Amniotic epithelial cell (primary cell): ENCODE measurements around the gene CD300LG.
"Not testable (repeated sequence)": the region's sequence is repeated elsewhere in the genome, so short reads cannot be mapped to it uniquely, and the experiment has no call there.

Experiments used
- DNase-seq: peaks from one replicate; pipeline ENCODE4 v3.0.0-alpha.2; 2010; ENCODE audit warnings: low read depth

CD300LG gene

GRCh38 chr17:43854498-43854897 is 7.5 kb downstream of the CD300LG start:
- no peak for DNase-seq

- DNase-seq, result no peak
These were observed 8.1 kb downstream of the CD300LG start for GRCh38 chr17:43855061-43855460.

- DNase-seq, result no peak
These were observed 9.2 kb downstream of the CD300LG start for GRCh38 chr17:43856141-43856540.

- DNase-seq, result no peak
These were observed 10.2 kb downstream of the CD300LG start for GRCh38 chr17:43857141-43857540.

- no peak for DNase-seq
These were observed 11.1 kb downstream of the CD300LG start for GRCh38 chr17:43857957-43858600.

- DNase-seq, result peak; percentile 14
These were observed 13.2 kb downstream of the CD300LG start for GRCh38 chr17:43860077-43860725.

- no peak for DNase-seq
These were observed 14.1 kb downstream of the CD300LG start for GRCh38 chr17:43860927-43861622.

- DNase-seq, result no peak
These were observed 15.0 kb downstream of the CD300LG start for GRCh38 chr17:43861960-43862359.

- no peak for DNase-seq
These were observed 17.4 kb downstream of the CD300LG start for GRCh38 chr17:43864161-43864984.

GRCh38 chr17:43868226-43868994 is 21.4 kb downstream of the CD300LG start:
- DNase-seq, result no peak

GRCh38 chr17:43869031-43869430 is 22.1 kb downstream of the CD300LG start:
- not testable (repeated sequence) for DNase-seq

GRCh38 chr17:43871946-43872690 is 25.1 kb downstream of the CD300LG start:
- no peak for DNase-seq

GRCh38 chr17:43873091-43873490 is 26.1 kb downstream of the CD300LG start:
- DNase-seq, result no peak

- no peak for DNase-seq
These were observed 26.8 kb downstream of the CD300LG start for GRCh38 chr17:43873815-43874214.

- DNase-seq, result no peak
These were observed 27.3 kb downstream of the CD300LG start for GRCh38 chr17:43874293-43874692.

GRCh38 chr17:43875476-43876147 is 28.6 kb downstream of the CD300LG start:
- DNase-seq, result peak; percentile 7

- no peak for DNase-seq
These were observed 30.1 kb downstream of the CD300LG start for GRCh38 chr17:43877031-43877430.

GRCh38 chr17:43877451-43878155 is 30.6 kb downstream of the CD300LG start:
- no peak for DNase-seq
